Psoas muscle (tissue), 8 donors: ENCODE data around the gene MAP1A. TPM values are rescaled to one million over a fixed set of nuclear protein-coding genes. Genes with fewer than 3 reads are reported as not detected.

Experiments used
- ATAC-seq, 4 donors: fragments of 200-7000 bp; cut with Tn5 transposase; one replicate each; pipeline ENCODE4 v1.9.1; 2020; ENCODE audit warnings: moderate library complexity in 3 of 4, mild to moderate bottlenecking in 2 of 4
- DNase-seq, 2 donors: peaks; one replicate each; pipeline ENCODE4 v3.0.0-alpha.2; 2020
- H3K27ac ChIP-seq: fragments of 200-600 bp; one replicate; pipeline ENCODE4 v1.8.0; 2022
- H3K27me3 ChIP-seq, 3 donors: fragments of 200-600 bp in 1 of 3; one replicate each; pipeline versions ENCODE4 v1.6.1 to v1.8.0; 2013 to 2022; ENCODE audit warnings: low read length in 2 of 3, mild to moderate bottlenecking in 2 of 3, moderate library complexity in 1 of 3; ENCODE audit not compliant: insufficient read depth in 3 of 3
- H3K36me3 ChIP-seq, 2 donors: fragments of 200-600 bp in 1 of 2; one replicate each; pipeline versions ENCODE4 v1.6.1 to v1.8.0; 2013 to 2022; ENCODE audit warnings: low read depth in 1 of 2, mild to moderate bottlenecking in 1 of 2, moderate library complexity in 1 of 2; ENCODE audit not compliant: insufficient read depth in 1 of 2
- H3K4me1 ChIP-seq: fragments of 200-600 bp; one replicate; pipeline ENCODE4 v1.8.0; 2022
- H3K4me3 ChIP-seq: fragments of 200-600 bp; one replicate; pipeline ENCODE4 v1.8.0; 2022; ENCODE audit warnings: mild to moderate bottlenecking
- H3K9me3 ChIP-seq: fragments of 200-600 bp; one replicate; pipeline ENCODE4 v1.8.0; 2022
- WGBS, 3 donors: extraction: QIAGEN DNeasy Blood & Tissue Kit; methylation state at CpG; one replicate each; pipeline versions ENCODE4 v1.1.6 to v1.1.7; 2013; 5-methylcytosine and 5-hydroxymethylcytosine counted together
- intact Hi-C, 2 donors: fragments of 100-400 bp; cut with DNase I; formaldehyde crosslinking; loops; one replicate each; pipeline versions ENCODE4 v1.11.0 to v1.14.2; 2022
- polyA plus RNA-seq, 3 donors: library from polyadenylated mRNA; stranded (reverse); fragments of 200-250 nt; gene quantifications; one replicate each; pipeline ENCODE4 v1.2.3, GENCODE V29; 2013
- total RNA-seq, 4 donors: library from RNA; stranded (reverse); fragmentation: NEBNext Ultra II Directional in 2 of 4; extraction: Animal tissue kit (Norgen Biotek cat#: 25700) in 2 of 4; gene quantifications; one replicate each; pipeline versions ENCODE4 v1.2.1 to v1.2.4, GENCODE V29; 2021 to 2023
- TF ChIP-seq, protein P1 (sequence below): fragments of 200-600 bp; IDR thresholded peaks from one replicate; pipeline ENCODE4 v1.8.0; 2022; ENCODE audit warnings: antibody characterized with exemption
- donor health status: healthy with polysubstance abuse.
- donor health status: DM: no; HTN: no; CAD: no; lungs with moderate emphysema.
- donor health status: Bipolar disorder and iron deficiency.
- donor health status: healthy.
- donor health status: DM: yes; HTN: yes; CAD: no.
- donor health status: DM: no; HTN: no; CAD: no.
- donor health status: DM: no; HTN: no; CAD: no.
- donor health status: DM: yes; HTN: yes; CAD: no.

MAP1A gene
- total and polyA plus RNA-seq, 7 donors: 0.63 to 25.1 (median 2.7) TPM

GRCh38 chr15:43523646-43524045 lies 6.2 kb downstream of the MAP1A start:
- ATAC-seq (no peak), DNase-seq (no peak)
- no peaks in the 10 kb centered on the region for H3K9me3 ChIP-seq
- H3K36me3 ChIP-seq: peaks cover 0 to 31% of the 10 kb centered on the region in 2 donors
- no peaks in the 10 kb centered on the region for H3K4me1 ChIP-seq
- H3K4me3 ChIP-seq: no peak overlapping the region
- TF ChIP-seq, protein P1, sequence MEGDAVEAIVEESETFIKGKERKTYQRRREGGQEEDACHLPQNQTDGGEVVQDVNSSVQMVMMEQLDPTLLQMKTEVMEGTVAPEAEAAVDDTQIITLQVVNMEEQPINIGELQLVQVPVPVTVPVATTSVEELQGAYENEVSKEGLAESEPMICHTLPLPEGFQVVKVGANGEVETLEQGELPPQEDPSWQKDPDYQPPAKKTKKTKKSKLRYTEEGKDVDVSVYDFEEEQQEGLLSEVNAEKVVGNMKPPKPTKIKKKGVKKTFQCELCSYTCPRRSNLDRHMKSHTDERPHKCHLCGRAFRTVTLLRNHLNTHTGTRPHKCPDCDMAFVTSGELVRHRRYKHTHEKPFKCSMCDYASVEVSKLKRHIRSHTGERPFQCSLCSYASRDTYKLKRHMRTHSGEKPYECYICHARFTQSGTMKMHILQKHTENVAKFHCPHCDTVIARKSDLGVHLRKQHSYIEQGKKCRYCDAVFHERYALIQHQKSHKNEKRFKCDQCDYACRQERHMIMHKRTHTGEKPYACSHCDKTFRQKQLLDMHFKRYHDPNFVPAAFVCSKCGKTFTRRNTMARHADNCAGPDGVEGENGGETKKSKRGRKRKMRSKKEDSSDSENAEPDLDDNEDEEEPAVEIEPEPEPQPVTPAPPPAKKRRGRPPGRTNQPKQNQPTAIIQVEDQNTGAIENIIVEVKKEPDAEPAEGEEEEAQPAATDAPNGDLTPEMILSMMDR: no peak
- no peak overlapping the region for H3K27ac ChIP-seq
- WGBS, 3 donors: 87 to 97% (median 88%) methylated on average over 7 of the region's 7 CpGs
- no peaks in the 10 kb centered on the region for H3K27me3 ChIP-seq
- intact Hi-C loops: no loop called here

DNA sequence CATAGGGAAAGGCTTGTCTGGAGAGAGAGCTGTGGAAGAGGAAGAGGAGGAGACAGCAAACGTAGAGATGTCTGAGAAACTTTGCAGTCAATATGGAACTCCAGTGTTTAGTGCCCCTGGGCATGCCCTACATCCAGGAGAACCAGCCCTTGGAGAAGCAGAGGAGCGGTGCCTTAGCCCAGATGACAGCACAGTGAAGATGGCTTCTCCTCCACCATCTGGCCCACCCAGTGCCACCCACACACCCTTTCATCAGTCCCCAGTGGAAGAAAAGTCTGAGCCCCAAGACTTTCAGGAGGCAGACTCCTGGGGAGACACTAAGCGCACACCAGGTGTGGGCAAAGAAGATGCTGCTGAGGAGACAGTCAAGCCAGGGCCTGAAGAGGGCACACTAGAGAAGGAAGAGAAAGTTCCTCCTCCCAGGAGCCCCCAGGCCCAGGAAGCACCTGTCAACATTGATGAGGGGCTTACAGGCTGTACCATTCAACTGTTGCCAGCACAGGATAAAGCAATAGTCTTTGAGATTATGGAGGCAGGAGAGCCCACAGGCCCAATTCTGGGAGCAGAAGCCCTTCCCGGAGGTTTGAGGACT lies 6.9 kb downstream of the MAP1A start:
- 94 to 100% (median 100%) methylated on average over 4 of the region's 4 CpGs for WGBS, 3 donors
- intact Hi-C loops: no loop called here
- no peaks in the 10 kb centered on the region for H3K9me3 ChIP-seq
- TF ChIP-seq, protein P1: no peak
- no peaks in the 10 kb centered on the region for H3K27me3 ChIP-seq
- no peaks in the 10 kb centered on the region for H3K4me1 ChIP-seq
- no peak for ATAC-seq
- H3K36me3 ChIP-seq: peaks cover 0 to 31% of the 10 kb centered on the region in 2 donors
- no peak for DNase-seq
- H3K4me3 ChIP-seq: no peak overlapping the region
- no peak overlapping the region for H3K27ac ChIP-seq

DNA sequence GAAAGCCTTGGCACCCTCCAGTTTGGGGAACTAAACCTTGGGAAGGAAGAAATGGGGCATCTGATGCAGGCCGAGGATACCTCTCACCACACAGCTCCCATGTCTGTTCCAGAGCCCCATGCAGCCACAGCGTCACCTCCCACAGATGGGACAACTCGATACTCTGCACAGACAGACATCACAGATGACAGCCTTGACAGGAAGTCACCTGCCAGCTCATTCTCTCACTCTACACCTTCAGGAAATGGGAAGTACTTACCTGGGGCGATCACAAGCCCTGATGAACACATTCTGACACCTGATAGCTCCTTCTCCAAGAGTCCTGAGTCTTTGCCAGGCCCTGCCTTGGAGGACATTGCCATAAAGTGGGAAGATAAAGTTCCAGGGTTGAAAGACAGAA lies 7.7 kb downstream of the MAP1A start:
- H3K4me3 ChIP-seq: no peak overlapping the region
- TF ChIP-seq, protein P1: no peak
- H3K27ac ChIP-seq: no peak overlapping the region
- no peaks in the 10 kb centered on the region for H3K27me3 ChIP-seq
- no peaks in the 10 kb centered on the region for H3K9me3 ChIP-seq
- no peaks in the 10 kb centered on the region for H3K4me1 ChIP-seq
- DNase-seq (no peak), ATAC-seq (no peak)
- peaks cover 0 to 31% of the 10 kb centered on the region in 2 donors for H3K36me3 ChIP-seq
- WGBS, 3 donors: 90 to 95% (median 92%) methylated on average over 4 of the region's 4 CpGs
- intact Hi-C loops: no loop called here

DNA sequence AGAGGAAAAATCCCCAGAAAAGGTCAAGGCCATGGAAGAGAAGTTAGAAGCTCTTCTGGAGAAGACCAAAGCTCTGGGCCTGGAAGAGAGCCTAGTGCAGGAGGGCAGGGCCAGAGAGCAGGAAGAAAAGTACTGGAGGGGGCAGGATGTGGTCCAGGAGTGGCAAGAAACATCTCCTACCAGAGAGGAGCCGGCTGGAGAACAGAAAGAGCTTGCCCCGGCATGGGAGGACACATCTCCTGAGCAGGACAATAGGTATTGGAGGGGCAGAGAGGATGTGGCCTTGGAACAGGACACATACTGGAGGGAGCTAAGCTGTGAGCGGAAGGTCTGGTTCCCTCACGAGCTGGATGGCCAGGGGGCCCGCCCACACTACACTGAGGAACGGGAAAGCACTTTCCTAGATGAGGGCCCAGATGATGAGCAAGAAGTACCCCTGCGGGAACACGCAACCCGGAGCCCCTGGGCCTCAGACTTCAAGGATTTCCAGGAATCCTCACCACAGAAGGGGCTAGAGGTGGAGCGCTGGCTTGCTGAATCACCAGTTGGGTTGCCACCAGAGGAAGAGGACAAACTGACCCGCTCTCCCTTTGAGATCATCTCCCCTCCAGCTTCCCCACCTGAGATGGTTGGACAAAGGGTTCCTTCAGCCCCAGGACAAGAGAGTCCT lies 9.0 kb downstream of the MAP1A start:
- H3K27ac ChIP-seq: no peak overlapping the region
- no peaks in the 10 kb centered on the region for H3K27me3 ChIP-seq
- DNase-seq (no peak), ATAC-seq (no peak)
- TF ChIP-seq, protein P1: no peak
- no peaks in the 10 kb centered on the region for H3K9me3 ChIP-seq
- intact Hi-C loops: no loop called here
- WGBS, 3 donors: 77 to 85% (median 83%) methylated on average over 10 to 11 of the region's 11 CpGs
- no peak overlapping the region for H3K4me3 ChIP-seq
- no peaks in the 10 kb centered on the region for H3K4me1 ChIP-seq
- H3K36me3 ChIP-seq: peaks cover 0 to 22% of the 10 kb centered on the region in 2 donors
